Keratinocyte (primary cell): ENCODE data around the gene SLCO1B3. TPM values are rescaled to one million over a fixed set of nuclear protein-coding genes. Genes with fewer than 3 reads are reported as not detected.

Experiments used
- DNase-seq: peaks from one replicate; pipeline ENCODE4 v3.0.0-alpha.2; 2011; ENCODE audit warnings: low read depth, missing footprints, low spot score
- FAIRE-seq: peaks from 2 replicates; lab custom pipeline; 2011; peaks lifted over from hg19 to GRCh38; lab: Jason Lieb, UNC
- H2AFZ ChIP-seq: 2 replicates; pipeline ENCODE4 v1.6.0; 2012; ENCODE audit warnings: low read length, control low read depth, inconsistent platforms; ENCODE audit not compliant: control insufficient read depth
- H3K27ac ChIP-seq: 2 replicates; pipeline ENCODE4 v1.5.1; 2011; ENCODE audit warnings: low read length; ENCODE audit not compliant: control insufficient read depth, insufficient read depth
- H3K27me3 ChIP-seq: 3 replicates; pipeline ENCODE4 v1.6.0; 2011; ENCODE audit warnings: low read length; ENCODE audit not compliant: control insufficient read depth, insufficient read depth; ENCODE audit errors: extremely low read depth
- H3K36me3 ChIP-seq, 2 experiments: 2 replicates in 1 of 2; 3 replicates in 1 of 2; pipeline ENCODE4 v1.5.1; 2011; ENCODE audit warnings: low read length in 2 of 2, mild to moderate bottlenecking in 1 of 2; ENCODE audit not compliant: control insufficient read depth in 2 of 2, insufficient read depth in 2 of 2; ENCODE audit errors: extremely low read depth in 1 of 2
- H3K4me1 ChIP-seq: 3 replicates; pipeline ENCODE4 v1.5.1; 2011; ENCODE audit warnings: low read length; ENCODE audit not compliant: control insufficient read depth, insufficient read depth; ENCODE audit errors: extremely low read depth
- H3K4me2 ChIP-seq: 3 replicates; pipeline ENCODE4 v1.6.0; 2011; ENCODE audit warnings: low read depth, low read length; ENCODE audit not compliant: control insufficient read depth, insufficient read depth; ENCODE audit errors: extremely low read depth
- H3K4me3 ChIP-seq, 3 experiments: fragments of 200-600 bp in 1 of 3; sonication (generic) in 1 of 3; 2 replicates in 2 of 3; 3 replicates in 1 of 3; pipeline ENCODE4 v1.5.1; 2011 to 2016; ENCODE audit warnings: low read length in 3 of 3, mild to moderate bottlenecking in 3 of 3, control low read depth in 2 of 3, inconsistent platforms in 1 of 3, low read depth in 1 of 3, mixed read lengths in 1 of 3, mixed run types in 1 of 3, moderate library complexity in 1 of 3; ENCODE audit not compliant: control insufficient read depth in 2 of 3, insufficient read depth in 2 of 3; ENCODE audit errors: extremely low read depth in 1 of 3
- H3K79me2 ChIP-seq: 2 replicates; pipeline ENCODE4 v1.6.0; 2012; ENCODE audit warnings: low read length; ENCODE audit not compliant: control insufficient read depth, insufficient read depth
- H3K9ac ChIP-seq: 3 replicates; pipeline ENCODE4 v1.6.0; 2011; ENCODE audit warnings: low read length; ENCODE audit not compliant: control insufficient read depth, insufficient read depth; ENCODE audit errors: extremely low read depth
- H3K9me1 ChIP-seq: 3 replicates; pipeline ENCODE4 v1.6.0; 2011; ENCODE audit warnings: low read length; ENCODE audit not compliant: control insufficient read depth, insufficient read depth; ENCODE audit errors: extremely low read depth
- H3K9me3 ChIP-seq: 2 replicates; pipeline ENCODE4 v1.5.1; 2012; ENCODE audit warnings: low read depth, low read length; ENCODE audit not compliant: control insufficient read depth
- H4K20me1 ChIP-seq: 3 replicates; pipeline ENCODE4 v1.6.0; 2011; ENCODE audit warnings: low read length; ENCODE audit not compliant: control insufficient read depth, insufficient read depth; ENCODE audit errors: extremely low read depth
- EZH2 ChIP-seq: IDR thresholded peaks from one replicate; pipeline ENCODE4 v1.6.1; 2012; ENCODE audit warnings: inconsistent platforms, mild to moderate bottlenecking, low read length, moderate library complexity
- dilution Hi-C: fragments of 300-500 bp; cut with MboI; formaldehyde crosslinking; loops from one replicate; pipeline ENCODE4 v1.7.0; 2020; ENCODE audit warnings: low sequenced_read_pairs; ENCODE audit not compliant: extremely low pct_ligation_motif_present
- polyA minus RNA-seq, 3 experiments: library from RNA; depleted of rRNA, polyadenylated mRNA; stranded (reverse); fragments of >200 nt; gene quantifications; 1 replicate in 1 of 3; 2 replicates in 1 of 3; 3 replicates in 1 of 3; pipeline ENCODE4 v1.2.3, GENCODE V29; 2011
- polyA plus RNA-seq, 5 experiments: library from polyadenylated mRNA; depleted of rRNA in 3 of 5; stranded (reverse) in 3 of 5; stranded (forward) in 1 of 5; unstranded in 1 of 5; fragments of >200 nt; gene quantifications; 1 replicate in 1 of 5; 2 replicates in 3 of 5; 3 replicates in 1 of 5; pipeline versions ENCODE4 v1.2.1 to v1.2.3, GENCODE V29; 2011 to 2012; ENCODE audit warnings: missing spikeins in 2 of 5, low read depth in 1 of 5, low replicate concordance in 1 of 5
- TF ChIP-seq, protein P1 (sequence below), 3 experiments: IDR thresholded peaks in 1 of 3; conservative IDR thresholded peaks in 1 of 3; optimal IDR thresholded peaks in 1 of 3; 2 replicates in 2 of 3; 3 replicates in 1 of 3; pipeline versions ENCODE3 to v1.5.1; 2011; ENCODE audit warnings: low read length in 3 of 3, mild to moderate bottlenecking in 3 of 3, moderate library complexity in 2 of 3, control low read depth in 1 of 3, inconsistent platforms in 1 of 3; ENCODE audit not compliant: insufficient read depth in 2 of 3; ENCODE audit errors: extremely low read depth in 1 of 3

The SLCO1B3 gene, protein sequence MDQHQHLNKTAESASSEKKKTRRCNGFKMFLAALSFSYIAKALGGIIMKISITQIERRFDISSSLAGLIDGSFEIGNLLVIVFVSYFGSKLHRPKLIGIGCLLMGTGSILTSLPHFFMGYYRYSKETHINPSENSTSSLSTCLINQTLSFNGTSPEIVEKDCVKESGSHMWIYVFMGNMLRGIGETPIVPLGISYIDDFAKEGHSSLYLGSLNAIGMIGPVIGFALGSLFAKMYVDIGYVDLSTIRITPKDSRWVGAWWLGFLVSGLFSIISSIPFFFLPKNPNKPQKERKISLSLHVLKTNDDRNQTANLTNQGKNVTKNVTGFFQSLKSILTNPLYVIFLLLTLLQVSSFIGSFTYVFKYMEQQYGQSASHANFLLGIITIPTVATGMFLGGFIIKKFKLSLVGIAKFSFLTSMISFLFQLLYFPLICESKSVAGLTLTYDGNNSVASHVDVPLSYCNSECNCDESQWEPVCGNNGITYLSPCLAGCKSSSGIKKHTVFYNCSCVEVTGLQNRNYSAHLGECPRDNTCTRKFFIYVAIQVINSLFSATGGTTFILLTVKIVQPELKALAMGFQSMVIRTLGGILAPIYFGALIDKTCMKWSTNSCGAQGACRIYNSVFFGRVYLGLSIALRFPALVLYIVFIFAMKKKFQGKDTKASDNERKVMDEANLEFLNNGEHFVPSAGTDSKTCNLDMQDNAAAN
- polyA plus RNA-seq (not detected in 3 replicates), polyA minus RNA-seq (not detected in 3 replicates)
- polyA plus RNA-seq (2011; ENCODE audit: low read depth): not detected
- not detected in 2 replicates for polyA plus RNA-seq (2011; cell fraction: cytosol; rRNA removed)
- not detected in 2 replicates for polyA plus RNA-seq (2011; cell fraction: nucleus; rRNA removed)
- polyA plus RNA-seq (2012; ENCODE audit: low replicate concordance): not detected in 2 replicates
- polyA minus RNA-seq (2011; cell fraction: cytosol; rRNA and poly(A)+ RNA removed): not detected
- polyA minus RNA-seq (2011; cell fraction: nucleus; rRNA and poly(A)+ RNA removed): not detected in 2 replicates

DNA sequence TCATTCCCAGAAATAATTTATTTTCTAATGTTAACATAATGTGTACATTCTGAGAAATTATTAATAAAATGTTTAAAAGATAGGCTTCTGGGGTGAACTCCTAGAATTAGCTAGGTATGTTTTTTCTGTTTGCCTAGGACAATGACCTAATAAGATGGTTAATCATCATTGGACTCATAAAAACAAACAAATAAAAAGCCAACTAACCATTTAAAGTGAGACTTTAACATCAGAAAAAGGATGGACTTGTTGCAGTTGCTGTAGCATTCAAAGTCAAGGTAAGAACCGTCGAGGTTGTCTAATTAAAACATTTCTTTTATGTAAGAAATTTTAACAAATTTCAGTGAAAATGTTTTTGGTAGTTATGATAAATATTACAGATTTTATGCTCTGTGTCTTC lies at the start of gene SLCO1B3:
Gene SLCO1B3, plus strand, starts transcription at position 219 of the 400 bp plus-strand sequence. CDS start 5,034 bp downstream, outside the sequence.
- Histone ChIP-seq H3K79me2 (no peaks in the 10 kb centered on the region), H3K9me1 (no peaks in the 10 kb centered on the region), H3K4me2 (no peak within 1 kb of the TSS), H3K36me3 (no peaks in the 10 kb centered on the region), H3K27me3 (no peaks in the 10 kb centered on the region), H2AFZ (no peak within 1 kb of the TSS), H3K4me3 (no peak within 1 kb of the TSS), H4K20me1 (no peaks in the 10 kb centered on the region), H3K9ac (no peak within 1 kb of the TSS), H3K4me1 (no peaks in the 10 kb centered on the region), H3K27ac (no peak within 1 kb of the TSS), H3K9me3 (no peaks in the 10 kb centered on the region)
- FAIRE-seq: no peak
- TF ChIP-seq, protein P1, sequence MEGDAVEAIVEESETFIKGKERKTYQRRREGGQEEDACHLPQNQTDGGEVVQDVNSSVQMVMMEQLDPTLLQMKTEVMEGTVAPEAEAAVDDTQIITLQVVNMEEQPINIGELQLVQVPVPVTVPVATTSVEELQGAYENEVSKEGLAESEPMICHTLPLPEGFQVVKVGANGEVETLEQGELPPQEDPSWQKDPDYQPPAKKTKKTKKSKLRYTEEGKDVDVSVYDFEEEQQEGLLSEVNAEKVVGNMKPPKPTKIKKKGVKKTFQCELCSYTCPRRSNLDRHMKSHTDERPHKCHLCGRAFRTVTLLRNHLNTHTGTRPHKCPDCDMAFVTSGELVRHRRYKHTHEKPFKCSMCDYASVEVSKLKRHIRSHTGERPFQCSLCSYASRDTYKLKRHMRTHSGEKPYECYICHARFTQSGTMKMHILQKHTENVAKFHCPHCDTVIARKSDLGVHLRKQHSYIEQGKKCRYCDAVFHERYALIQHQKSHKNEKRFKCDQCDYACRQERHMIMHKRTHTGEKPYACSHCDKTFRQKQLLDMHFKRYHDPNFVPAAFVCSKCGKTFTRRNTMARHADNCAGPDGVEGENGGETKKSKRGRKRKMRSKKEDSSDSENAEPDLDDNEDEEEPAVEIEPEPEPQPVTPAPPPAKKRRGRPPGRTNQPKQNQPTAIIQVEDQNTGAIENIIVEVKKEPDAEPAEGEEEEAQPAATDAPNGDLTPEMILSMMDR (optimal IDR thresholded peaks at IDR 0.05 in 1 of 3, IDR thresholded peaks at IDR 0.05 in 1 of 3, conservative IDR thresholded peaks at IDR 0.05 in 1 of 3; ENCODE audit: extremely low read depth in 1 of 3, insufficient read depth in 2 of 3, low read length in 3 of 3): no peak
- TF ChIP-seq EZH2: no peak
- DNase-seq: no peak
- dilution Hi-C loops: no loop called here

DNA sequence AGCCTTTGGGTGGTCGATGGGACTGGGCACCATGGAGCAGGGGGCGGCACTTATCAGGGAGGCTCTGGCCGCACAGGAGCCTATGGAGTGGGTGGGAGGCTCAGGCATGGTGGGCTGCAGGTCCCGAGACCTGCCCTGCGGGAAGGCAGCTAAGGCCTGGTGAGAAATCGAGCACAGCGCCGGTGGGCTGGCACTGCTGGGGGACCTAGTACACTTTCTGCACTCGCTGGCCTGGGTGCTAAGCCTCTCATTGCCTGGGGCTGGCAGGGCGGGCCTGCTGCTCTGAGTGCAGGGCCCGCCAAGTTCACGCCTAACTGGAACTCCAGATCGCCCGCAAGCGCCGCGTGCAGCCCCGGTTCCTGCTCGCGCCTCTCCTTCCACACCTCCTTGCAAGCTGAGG lies 33.1 kb upstream of the SLCO1B3 start:
- no peaks in the 10 kb centered on the region for H4K20me1 ChIP-seq
- no peak overlapping the region for H3K27ac ChIP-seq
- no peaks in the 10 kb centered on the region for H3K9me3 ChIP-seq
- no peaks in the 10 kb centered on the region for H3K36me3 ChIP-seq
- TF ChIP-seq EZH2: no peak
- TF ChIP-seq, protein P1 (optimal IDR thresholded peaks at IDR 0.05 in 1 of 3, IDR thresholded peaks at IDR 0.05 in 1 of 3, conservative IDR thresholded peaks at IDR 0.05 in 1 of 3; ENCODE audit: extremely low read depth in 1 of 3, insufficient read depth in 2 of 3, low read length in 3 of 3): no peak
- DNase-seq (no peak), FAIRE-seq (no peak)
- no peaks in the 10 kb centered on the region for H3K9me1 ChIP-seq
- no peaks in the 10 kb centered on the region for H3K4me1 ChIP-seq
- no peaks in the 10 kb centered on the region for H3K27me3 ChIP-seq
- no peak overlapping the region for H3K4me2 ChIP-seq
- H3K79me2 ChIP-seq: no peaks in the 10 kb centered on the region
- dilution Hi-C loops: no loop called here
- H3K4me3 ChIP-seq: no peak overlapping the region
- H3K9ac ChIP-seq: no peak overlapping the region
- no peak overlapping the region for H2AFZ ChIP-seq
